Left ventricle myocardium superior (tissue), 1 donor: ENCODE measurements around the gene MRAP. TPM values are rescaled to one million over a fixed set of nuclear protein-coding genes. Genes with fewer than 3 reads are reported as not detected.
"Not testable (repeated sequence)": the region's sequence is repeated elsewhere in the genome, so short reads cannot be mapped to it uniquely, and the experiment has no call there.

ENCODE experiments used
- ATAC-seq: fragments of 200-7000 bp; cut with Tn5 transposase; one replicate; pipeline ENCODE4 v1.9.1; 2020; ENCODE audit warnings: mild to moderate bottlenecking, moderate library complexity
- DNase-seq: peaks from one replicate; pipeline ENCODE4 v3.0.0-alpha.2; 2020
- intact Hi-C: fragments of 100-400 bp; cut with micrococcal nuclease; formaldehyde crosslinking; loops from one replicate; pipeline ENCODE4 v1.11.0; 2022
- long read RNA-seq: library from polyadenylated mRNA; unstranded; transcript quantifications from one replicate; pipeline ENCODE4 v2.0.0, GENCODE V29; 2021
- total RNA-seq: library from RNA; stranded (reverse); fragmentation: NEBNext Ultra II Directional; extraction: Animal tissue kit (Norgen Biotek cat#: 25700); gene quantifications from one replicate; pipeline ENCODE4 v1.2.1, GENCODE V29; 2021
- donor health status: DM: no; HTN: yes; CAD: no; lungs with severe emphysema.

Gene MRAP
- total RNA-seq: 0.37 TPM
- long read RNA-seq: 0 reads

DNA sequence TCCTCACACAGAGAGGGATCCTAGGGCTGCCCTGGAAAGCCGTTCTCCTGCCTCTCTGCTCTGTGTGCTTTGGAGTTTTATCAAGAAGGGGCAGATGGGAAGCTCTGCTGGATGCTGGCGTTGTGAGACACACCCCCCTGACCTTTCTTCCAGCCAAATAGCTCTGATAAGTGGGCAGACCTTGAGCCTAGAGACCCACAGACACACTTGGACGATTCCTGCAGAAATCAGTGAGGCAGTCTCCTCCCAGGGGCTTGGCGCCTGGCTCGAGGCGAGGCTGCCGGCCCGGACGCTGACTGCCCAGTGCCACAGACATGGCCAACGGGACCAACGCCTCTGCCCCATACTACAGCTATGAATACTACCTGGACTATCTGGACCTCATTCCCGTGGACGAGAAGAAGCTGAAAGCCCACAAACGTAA is at the start of gene MRAP:
Gene MRAP, plus strand, starts transcription at position 198 of the 424 bp plus-strand sequence. Its CDS starts 117 bp downstream, at position 315.
- intact Hi-C loops: no loop called here
- DNase-seq: no peak
- ATAC-seq: peak; percentile 23

DNA sequence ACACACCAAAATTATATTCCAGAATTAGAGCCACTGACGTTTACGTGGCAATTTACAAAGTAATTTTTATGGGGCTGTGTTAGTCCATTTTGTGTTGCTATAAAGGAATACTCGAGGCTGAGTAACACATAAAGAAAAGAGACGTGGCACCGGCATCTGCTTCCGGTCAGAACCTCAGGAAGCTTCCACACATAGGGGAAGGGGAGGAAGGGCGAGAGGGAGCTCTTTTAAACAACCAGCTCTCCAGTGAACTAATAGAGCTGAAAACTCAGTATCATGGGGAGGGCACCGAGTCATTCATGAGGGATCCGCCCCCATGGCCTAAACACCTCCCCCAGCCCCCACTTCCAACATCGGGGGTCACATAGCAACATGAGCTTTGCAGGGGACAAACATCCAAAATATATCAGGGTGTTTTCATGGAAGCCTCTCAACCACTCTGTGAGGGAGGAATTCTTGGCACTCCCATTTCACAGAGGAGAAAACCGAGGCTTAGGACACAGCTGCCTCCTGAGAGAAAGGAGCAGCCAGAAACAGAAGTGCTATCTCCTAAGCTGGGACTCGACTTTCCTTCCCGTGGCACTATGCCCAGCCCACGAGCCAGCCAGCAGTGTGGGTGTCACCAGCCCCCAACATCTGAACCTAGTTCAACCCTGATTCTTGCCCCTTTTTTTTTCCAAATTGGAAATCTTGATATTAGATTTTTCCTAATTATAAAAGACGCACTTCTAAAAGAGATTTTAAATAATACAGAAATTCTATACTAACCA is 49.0 kb upstream of the MRAP start:
- no peak for DNase-seq
- ATAC-seq: no peak
- intact Hi-C loops: loop anchor here (10.0 kb wide), 1 partner anchor 465 kb away; no protein-coding TSS in a partner anchor

DNA sequence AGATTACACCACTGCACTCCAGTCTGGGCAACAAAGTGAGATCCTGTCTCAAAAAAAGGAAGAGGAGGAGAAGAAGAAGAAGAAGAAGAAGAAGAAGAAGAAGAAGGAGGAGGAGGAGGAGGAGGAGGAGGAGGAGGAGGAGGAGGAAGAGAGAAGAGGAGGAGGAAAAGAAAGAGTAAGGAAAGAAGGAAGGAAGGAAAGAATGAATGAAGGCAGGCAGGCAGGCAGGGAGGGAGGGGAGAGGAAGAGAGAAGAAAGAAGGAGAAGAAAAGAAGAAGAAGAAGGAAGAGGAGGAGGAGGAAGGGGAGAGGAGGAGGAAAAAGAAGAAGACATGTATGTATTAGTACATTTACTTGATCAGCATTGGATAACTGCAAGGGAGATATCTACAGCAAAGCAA is 46.5 kb upstream of the MRAP start:
- ATAC-seq: no peak
- DNase-seq: no peak
- intact Hi-C loops: loop anchor here (10.0 kb wide), 1 partner anchor 467 kb away; no protein-coding TSS in a partner anchor

DNA sequence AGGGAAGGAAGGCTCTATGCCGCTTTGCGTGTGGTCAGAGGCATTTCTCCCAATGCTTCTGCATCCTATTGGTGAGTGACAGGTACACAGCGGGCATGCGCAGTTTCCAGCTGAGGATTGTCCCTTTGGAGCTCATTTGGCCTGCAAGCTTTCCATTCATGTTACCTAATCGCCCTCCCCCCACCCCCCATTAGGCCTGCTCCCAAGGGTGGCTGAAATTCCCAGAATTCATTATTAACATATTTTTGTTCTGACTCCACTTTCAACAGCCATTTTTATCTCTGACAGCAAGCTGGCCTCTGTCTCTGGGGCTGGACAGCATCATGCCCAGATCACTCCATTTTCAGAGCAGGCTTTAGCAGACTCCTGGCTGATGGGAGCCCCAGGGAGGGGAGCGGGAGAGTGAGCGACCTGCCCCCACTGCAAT is 45.4 kb upstream of the MRAP start:
- peak; percentile 78 for ATAC-seq
- intact Hi-C loops: loop anchor here (10.0 kb wide), 1 partner anchor 468 kb away; no protein-coding TSS in a partner anchor
- peak; percentile 70 for DNase-seq

DNA sequence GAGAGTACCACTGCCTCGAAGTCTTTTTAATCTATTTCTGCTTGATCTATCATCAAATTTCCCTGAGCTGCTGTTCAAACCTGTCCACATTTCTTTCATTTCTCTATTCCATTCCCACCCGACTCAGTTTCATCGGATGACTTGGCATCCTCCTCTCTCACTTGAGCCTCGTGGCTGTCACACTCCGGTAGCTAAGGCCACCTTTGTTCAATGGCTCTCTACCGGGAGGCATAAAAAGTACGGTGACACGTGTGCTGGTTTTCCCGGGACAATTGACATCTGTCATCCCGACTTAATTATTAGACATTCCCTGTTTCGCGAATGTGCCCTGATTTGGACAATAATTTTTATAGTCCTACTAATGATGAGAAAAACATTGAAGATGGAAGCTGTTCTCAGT is 42.4 kb upstream of the MRAP start:
- intact Hi-C loops: loop anchor here (5.0 to 10.0 kb wide), 2 partner anchors 389 to 471 kb away; no protein-coding TSS in a partner anchor
- ATAC-seq (no peak), DNase-seq (no peak)

DNA sequence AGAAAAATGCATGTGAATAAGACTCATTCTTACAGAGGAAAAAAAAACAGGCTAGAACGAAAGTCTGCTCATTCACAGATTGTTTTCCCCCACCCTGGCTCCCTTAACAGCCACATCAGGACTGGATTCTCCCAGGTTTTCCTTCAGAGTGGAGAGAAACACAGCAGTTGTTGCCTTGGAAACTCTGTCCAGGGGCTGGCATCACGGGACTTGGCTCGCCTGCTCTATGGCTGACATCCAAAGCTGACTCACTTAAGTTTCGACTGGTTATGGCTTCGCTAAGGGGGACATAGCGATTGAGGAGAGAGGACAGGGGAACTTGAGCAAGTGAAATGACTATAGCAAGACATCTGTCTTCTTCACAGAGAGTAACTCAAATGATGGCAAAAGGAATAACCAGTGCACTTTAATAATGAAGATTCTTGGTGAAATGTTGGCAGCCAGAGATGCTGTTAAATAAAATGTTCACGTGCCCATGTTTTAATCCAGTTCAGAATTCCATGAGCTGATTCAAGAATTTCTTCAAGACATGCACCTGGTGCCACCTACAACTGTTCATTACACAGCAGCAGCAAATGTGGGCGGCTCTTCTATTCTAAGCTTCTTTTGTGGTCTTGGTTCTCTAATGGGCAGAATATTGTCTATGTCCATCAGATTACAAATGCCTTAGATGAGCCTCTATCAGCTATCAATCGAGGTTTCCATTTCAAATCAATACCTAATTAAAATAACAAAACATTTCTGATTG is 41.6 kb upstream of the MRAP start:
- intact Hi-C loops: loop anchor here (5.0 to 10.0 kb wide), 2 partner anchors 390 to 472 kb away; no protein-coding TSS in a partner anchor
- DNase-seq: peak; percentile 66
- ATAC-seq: peak; percentile 77

DNA sequence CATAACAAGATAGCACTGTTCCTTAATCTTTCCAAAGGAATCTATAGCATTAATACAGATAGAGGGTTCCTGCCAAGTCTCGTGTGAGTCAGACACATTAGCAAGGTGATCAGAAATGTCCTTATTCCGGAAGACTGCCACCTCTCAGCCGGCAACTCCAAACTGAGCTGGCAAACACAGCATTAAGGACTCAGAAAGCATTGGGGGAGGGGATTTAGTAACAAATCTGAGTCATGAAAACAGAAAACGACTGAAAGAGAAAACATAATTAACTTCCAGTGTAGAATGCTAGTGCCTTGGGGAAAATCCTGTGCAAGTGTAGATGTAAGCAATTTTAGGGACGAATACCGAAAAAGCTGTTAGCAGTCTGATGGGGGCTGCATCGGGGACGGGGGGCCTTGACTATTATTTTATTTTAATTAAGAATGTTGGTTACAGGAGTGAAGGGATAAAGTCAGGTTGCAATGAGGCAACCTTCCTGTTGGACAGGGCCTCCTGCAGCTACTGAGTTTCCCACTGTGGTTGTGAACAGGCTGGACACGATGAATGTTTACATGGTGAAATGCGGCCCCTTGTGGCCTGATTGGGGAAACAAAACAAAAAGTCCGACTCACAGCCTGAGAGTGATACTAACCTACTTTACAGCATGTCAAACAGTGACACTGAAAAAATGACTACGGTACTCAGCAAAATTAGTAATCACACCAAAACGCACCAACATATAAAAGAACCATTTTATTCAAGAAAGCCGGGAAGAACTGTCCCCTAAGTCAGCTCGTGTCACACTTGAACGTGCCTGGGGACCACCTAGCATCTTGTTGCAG is 40.5 kb upstream of the MRAP start:
- peak; percentile 83 for ATAC-seq
- peak; percentile 60 for DNase-seq
- intact Hi-C loops: loop anchor here (5.0 to 10.0 kb wide), 2 partner anchors 391 to 473 kb away; no protein-coding TSS in a partner anchor

DNA sequence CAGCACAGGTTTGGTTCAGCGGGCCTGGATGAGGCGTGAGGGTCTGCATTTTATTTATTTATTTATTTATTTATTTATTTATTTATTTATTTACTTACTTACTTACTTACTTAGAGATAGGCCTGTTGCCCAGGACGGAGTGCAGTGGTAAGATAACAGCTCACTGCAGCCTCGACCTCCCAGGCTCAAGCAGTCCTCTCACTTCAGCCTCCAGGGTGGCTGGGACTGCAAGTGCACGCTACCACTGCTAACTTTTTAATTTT is 39.9 kb upstream of the MRAP start:
- DNase-seq, ATAC-seq: not testable (repeated sequence)
- intact Hi-C loops: loop anchor here (5.0 to 10.0 kb wide), 2 partner anchors 391 to 474 kb away; no protein-coding TSS in a partner anchor

DNA sequence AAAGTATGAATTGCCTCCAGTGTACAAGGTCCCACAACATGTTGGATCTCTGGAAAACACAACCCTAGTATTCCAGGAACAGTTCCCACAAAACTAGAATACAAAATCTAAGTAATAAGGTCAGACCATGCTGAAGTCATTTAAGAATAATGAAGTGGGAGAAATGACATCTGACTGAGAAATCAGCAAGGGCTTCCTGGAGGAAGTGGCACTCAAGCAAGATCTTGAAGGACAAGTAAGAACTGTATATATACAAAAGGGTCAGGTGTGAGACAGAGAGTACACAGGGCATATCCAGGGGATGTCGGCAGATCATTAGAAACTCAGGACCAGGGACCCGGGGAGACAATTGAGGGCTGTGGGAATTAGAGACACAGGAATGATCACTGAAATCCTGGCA is 38.5 kb upstream of the MRAP start:
- DNase-seq: no peak
- no peak for ATAC-seq
- intact Hi-C loops: no loop called here

DNA sequence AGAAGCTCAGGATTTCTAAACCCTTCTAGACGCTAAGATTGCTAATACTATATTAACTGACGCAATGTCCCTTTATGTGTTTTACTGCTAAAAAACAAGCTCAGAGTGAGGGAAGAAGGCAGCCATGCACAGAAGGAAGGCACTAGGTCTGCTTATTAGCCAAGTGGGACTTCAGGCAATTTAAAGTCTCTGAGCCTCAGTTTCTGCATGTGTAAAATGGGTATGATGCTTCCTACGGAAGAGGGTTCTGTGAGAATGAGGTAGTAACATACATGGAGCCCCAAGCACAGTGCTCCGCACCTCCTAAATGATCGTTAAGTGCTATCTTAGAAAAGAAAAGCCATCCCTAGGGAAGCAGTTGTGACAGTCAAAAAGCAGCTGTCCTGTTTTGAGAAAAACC is 36.7 kb upstream of the MRAP start:
- DNase-seq (no peak), ATAC-seq (no peak)
- intact Hi-C loops: no loop called here

DNA sequence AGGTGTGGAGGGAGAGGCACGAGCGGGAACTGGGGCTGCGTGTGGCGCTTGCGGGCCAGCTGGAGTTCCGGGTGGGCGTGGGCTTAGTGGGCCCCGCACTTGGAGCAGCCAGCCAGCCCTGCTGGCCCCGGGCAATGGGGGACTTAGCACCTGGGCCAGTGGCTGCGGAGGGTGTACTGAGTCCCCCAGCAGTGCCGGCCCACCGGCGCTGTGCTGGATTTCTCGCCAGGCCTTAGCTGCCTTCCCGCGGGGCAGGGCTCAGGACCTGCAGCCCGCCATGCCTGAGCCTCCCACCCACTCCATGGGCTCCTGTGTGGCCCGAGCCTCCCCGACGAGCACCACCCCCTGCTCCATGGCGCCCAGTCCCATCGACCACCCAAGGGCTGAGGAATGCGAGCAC is 33.3 kb upstream of the MRAP start:
- intact Hi-C loops, ATAC-seq, DNase-seq: not testable (repeated sequence)

DNA sequence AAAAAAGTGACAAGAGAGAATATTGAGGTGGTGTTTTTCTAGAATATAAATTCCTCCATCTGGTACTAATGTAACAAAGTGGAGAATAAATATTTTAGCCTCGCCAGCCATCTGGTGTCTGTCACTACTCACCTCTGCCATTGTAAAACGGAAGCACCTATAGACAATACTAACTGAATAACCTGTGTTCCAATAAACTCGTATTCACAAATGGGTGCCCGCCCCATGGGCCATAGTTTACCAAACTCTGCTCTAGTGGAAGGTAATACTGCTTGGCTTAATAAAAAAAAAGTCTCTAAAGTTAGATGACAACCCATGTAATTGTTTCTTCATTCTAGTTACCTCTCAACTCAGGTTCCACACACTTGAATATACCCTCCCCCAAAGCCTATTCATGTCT is 27.9 kb upstream of the MRAP start:
- DNase-seq (no peak), ATAC-seq (no peak)
- intact Hi-C loops: no loop called here

DNA sequence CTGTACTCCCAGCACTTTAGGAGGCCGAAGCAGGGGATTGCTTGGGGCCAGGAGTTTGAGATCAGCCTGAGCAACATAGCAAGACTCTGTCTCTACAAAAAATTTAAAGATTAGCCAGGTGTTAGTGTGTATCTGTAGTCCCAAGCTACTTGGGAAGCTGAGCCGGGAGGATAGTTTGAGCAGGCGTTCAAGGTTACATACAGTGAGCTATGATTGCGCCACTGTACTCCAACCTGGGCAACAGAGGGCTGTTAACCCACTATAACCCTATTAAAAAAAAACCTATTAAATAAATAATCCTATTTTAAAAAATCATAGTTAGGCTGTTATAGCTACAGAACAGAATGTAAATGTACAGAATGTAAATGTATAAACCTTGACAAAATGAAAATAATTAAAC is 22.0 kb upstream of the MRAP start:
- intact Hi-C loops: no loop called here

DNA sequence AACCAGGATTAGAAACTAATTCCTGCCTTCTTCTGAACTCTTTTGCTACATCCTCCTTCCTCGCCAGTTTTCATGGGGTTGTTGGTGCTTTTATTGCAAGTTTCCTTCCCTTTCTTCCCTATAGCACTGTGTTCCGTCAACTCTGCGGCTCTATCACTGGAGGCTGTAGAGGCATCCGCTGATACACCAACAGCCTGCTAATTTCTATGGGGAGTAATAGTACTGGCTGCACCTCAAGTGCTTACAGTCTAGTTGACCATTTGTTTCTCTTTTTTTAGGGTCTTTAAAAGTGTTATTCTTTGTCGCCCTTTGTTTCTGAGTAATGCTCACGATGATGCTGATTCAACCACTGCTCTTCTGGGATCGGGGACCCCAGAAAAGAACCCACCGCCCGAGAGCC is 20.6 kb upstream of the MRAP start:
- DNase-seq (no peak), ATAC-seq (no peak)
- intact Hi-C loops: no loop called here

More for the DNA sequence above, 22.0 kb upstream of the MRAP start:
- no peak for ATAC-seq
- DNase-seq: no peak

DNA sequence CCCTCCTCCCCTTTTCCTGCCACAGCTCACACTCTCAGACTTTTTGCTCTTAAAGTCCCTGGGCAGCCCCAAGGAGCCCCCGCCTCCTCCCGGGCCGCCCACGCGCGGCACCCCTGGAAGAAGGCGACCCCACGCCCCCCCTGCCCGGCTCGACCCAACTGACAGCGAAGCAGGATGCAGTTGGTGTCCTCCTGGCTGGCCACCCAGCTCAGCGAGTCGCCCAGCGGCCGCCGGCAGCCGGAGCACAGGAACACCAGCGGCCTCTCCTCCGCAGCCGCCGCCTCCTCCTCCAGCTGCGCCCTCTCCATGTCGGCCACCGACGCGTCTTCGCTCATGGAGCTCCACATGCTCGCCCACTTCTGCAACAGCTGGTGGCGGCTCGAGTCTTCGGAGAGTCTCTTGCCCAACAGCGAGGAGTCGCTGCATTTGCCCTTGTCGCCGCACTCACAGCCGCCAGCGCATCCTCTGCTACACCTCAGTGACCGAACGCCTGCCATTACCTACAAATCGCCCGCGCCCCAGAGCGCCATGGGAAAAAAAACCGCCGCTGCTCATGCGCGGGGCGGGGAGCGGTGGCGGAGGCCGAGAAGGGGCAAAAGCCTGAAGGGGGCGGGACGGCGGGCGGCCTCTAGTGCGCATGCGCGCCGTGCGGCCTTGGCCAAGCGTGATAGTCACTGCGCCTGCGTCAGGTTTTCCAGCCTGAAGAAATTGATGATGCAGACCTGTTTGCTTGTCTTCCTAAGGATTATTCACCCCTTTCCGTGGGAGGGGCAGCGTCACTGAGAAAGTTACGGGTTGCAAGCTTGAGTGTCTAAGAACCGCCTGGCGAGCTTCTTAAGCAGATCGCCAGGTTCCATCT is 19.9 kb upstream of the MRAP start, which contains the start of gene MIS18A:
Gene MIS18A, minus strand, starts transcription at position 532 of the 859 bp plus-strand sequence. Its CDS starts 35 bp downstream, at position 497.
- peak; percentile 98 for ATAC-seq
- DNase-seq: peak; percentile 98
- intact Hi-C loops: no loop called here

DNA sequence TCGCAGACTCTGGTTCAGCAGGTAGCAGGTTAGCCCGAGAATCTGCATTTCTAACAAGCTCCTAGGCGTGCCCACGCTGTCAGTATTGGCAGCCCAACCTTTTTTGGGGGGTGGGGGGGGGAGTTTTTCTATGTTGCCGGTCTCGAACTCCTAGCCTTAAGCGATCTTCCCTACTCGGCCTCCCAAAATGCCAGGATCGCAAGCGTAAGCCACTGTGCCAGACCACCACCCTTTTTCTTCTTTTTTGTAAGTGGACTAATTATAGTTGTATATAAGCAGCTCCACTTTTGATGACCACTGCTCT is 19.3 kb upstream of the MRAP start:
- intact Hi-C loops: no loop called here
- ATAC-seq: no peak
- no peak for DNase-seq

DNA sequence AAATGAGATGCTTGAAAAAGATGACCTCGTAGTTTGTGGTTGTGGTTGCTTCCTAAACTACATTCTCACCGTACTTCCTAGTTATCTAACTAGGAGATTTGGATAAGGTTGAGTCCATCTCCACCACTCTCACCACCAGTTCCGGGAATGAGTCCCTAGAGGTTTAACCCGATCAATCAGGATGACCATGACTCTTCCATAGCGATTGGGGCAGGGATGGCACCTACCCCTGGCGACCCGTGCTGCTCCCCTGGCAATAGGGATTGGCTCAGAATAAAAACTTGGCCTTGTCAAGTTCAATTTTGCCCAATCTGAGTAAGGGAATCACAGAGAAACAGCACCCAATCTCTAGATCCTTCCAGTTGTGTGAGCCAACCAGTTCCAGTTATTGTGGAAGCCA is 17.1 kb upstream of the MRAP start:
- intact Hi-C loops: no loop called here
- ATAC-seq (no peak), DNase-seq (no peak)

DNA sequence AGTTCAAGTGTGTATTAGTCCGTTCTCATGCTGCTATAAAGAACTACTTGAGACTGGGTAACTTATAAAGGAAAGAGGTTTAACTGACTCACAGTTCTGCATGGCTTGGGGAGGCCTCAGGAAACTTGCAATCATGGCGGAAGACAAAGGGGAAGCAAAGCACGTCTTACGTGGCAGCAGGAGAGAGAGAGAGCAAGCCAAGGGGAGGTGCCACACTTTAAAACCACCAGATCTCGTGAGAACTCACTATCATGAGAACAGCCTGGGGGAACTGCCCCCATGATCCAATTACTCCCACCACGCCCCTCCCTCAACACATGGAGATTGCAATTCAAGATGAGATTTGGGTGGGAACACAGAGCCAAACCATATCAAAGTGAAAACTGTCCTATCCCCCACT is 15.7 kb upstream of the MRAP start:
- ATAC-seq (no peak), DNase-seq (no peak)
- intact Hi-C loops: no loop called here

DNA sequence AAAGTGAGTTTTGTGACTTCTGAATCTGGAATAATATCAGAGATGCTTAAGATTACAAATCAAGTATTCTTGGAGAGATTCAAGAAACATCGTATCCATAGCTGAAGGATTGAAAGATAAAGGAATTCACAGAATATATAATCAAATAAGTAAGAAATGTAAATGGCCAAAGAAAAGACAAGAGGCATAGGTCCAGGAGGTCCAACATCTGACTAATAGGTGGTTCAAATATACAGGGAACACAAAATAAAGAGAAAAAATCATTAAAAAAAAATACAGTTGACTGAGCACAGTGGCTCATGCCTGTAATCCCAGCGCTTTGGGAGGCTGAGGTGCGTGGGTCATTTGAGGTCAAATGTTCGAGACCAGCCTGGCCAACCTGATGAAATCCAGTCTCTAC is 13.2 kb upstream of the MRAP start:
- no peak for DNase-seq
- intact Hi-C loops: no loop called here
- no peak for ATAC-seq
